Epithelial cell of esophagus (primary cell): Measurements from ENCODE around the gene PSMD13.

Experiments
- DNase-seq: peaks from one replicate; pipeline ENCODE4 v3.0.0; 2010; ENCODE audit warnings: low read depth
- H3K4me3 ChIP-seq: 2 replicates; pipeline ENCODE4 v1.5.1; 2011; ENCODE audit warnings: mild to moderate bottlenecking, low read length, control low read depth
- TF ChIP-seq, protein P1 (sequence below): IDR thresholded peaks from 2 replicates; pipeline ENCODE4 v1.5.1; 2011; ENCODE audit warnings: low read depth, mild to moderate bottlenecking, low read length, control low read depth, inconsistent platforms; ENCODE audit not compliant: insufficient read depth; ENCODE audit errors: missing control alignments

The PSMD13 gene

DNA sequence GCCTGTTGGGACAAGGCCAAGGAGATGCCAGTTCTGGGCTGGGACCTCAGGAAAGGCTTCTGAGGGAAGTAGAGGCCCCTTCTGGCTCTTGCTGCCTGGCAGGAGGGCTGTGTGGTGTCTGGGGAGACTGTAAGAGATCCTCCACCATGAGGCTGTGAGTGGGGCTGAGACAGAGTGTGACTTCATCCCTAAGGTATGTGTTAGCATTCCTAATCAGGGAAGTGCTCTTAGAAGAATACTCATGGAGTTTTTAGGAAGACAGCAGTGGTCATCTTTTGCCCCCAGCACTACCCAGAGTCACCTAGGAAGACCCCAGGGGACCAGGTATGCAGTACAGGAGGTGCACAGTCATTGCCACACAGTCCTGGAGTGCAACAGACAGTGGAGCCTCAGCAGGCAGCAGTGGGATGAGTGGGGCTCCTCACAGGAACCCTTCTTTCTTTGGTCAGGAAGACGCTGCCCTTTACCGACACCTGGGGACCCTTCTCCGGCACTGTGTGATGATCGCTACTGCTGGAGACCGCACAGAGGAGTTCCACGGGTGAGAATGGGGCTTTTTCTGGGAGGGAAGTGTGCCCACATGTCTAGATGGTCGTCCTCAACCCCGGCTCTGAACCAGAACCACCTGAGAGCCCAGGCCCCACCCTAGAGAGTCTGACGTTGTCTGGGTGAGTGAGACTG, 26.5 kb upstream of the PSMD13 start:
- peak; percentile 81 for DNase-seq
- TF ChIP-seq, protein P1, sequence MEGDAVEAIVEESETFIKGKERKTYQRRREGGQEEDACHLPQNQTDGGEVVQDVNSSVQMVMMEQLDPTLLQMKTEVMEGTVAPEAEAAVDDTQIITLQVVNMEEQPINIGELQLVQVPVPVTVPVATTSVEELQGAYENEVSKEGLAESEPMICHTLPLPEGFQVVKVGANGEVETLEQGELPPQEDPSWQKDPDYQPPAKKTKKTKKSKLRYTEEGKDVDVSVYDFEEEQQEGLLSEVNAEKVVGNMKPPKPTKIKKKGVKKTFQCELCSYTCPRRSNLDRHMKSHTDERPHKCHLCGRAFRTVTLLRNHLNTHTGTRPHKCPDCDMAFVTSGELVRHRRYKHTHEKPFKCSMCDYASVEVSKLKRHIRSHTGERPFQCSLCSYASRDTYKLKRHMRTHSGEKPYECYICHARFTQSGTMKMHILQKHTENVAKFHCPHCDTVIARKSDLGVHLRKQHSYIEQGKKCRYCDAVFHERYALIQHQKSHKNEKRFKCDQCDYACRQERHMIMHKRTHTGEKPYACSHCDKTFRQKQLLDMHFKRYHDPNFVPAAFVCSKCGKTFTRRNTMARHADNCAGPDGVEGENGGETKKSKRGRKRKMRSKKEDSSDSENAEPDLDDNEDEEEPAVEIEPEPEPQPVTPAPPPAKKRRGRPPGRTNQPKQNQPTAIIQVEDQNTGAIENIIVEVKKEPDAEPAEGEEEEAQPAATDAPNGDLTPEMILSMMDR = no peak
- H3K4me3 ChIP-seq = peak overlapping the region; percentile 70

- no peak overlapping the region for H3K4me3 ChIP-seq
- TF ChIP-seq, protein P1 = no peak
- no peak for DNase-seq
These were observed 26.0 kb upstream of the PSMD13 start for GRCh38 chr11:210803-211180.

DNA sequence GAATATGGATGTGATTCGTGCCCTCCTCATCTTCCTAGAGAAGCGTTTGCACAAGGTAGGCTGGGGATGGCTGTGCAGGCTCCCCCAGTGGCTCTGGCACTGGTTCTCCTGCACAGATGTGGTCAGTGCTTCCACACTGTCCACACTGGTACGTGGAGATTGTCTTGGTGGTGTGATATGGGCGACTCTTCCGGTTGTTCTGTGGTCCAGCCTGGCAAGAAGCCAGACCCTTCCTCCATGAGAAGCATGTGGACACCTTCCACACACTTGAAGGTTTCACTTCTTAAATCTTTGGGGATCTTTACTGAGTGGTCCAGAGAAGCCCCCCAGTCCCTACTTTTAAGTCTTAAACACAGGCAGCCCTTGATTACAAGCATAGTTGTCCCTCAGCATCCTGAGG, 25.5 kb upstream of the PSMD13 start:
- H3K4me3 ChIP-seq = no peak overlapping the region
- TF ChIP-seq, protein P1 = no peak
- no peak for DNase-seq

DNA sequence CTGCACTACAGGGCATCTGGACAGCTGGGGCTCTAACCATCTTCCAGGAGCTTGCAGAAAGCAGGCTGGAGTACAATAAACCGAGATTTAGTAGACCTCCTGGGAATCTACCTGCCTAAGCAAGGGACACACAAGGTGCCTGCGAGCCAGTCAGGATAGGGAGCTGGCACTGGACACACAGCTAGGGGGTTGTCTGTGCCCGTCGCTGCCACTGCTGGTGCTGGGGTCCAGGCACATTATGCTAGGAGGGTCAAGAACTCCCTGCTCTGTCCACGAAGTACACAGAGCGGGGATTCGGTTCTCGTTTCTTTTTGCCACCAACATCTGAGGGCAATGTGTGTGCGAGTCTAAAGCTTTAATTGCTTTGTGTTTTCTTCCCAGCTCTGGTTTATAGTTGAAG, 25.0 kb upstream of the PSMD13 start:
- TF ChIP-seq, protein P1 = no peak
- DNase-seq = no peak
- H3K4me3 ChIP-seq = no peak overlapping the region

DNA sequence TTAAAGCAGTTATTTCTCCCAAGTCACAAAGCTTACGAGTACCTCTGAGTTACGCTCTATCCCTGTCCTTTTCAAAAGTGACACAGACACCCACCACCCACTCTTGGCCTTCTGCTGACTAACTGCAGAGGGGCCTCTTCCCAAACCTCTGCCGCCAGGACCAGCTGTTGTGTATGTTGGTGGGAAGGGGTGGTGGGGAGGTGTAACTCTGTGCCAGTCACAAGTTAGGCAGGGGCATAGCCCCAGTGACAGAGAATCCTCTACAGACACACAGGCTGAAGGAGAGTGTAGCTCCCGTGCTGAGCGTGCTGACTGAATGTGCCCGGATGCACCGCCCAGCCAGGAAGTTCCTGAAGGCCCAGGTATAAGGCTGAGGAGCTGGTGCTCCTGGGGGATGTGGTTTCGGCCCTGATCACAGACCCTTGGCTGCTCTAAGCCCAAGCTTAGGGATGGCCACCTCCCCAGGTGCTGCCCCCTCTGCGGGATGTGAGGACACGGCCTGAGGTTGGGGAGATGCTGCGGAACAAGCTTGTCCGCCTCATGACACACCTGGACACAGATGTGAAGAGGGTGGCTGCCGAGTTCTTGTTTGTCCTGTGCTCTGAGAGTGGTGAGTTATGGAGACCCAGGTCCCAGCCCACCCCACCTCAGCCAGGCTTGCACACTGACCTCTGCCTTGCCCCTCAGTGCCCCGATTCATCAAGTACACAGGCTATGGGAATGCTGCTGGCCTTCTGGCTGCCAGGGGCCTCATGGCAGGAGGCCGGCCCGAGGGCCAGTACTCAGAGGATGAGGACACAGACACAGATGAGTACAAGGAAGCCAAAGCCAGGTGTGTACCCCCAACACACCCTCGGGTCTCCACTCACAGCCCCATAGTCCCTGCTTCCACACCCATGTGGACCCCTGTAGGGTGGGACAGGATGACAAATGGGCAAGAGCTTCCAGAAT, 24.4 kb upstream of the PSMD13 start:
- H3K4me3 ChIP-seq = no peak overlapping the region
- DNase-seq = no peak
- TF ChIP-seq, protein P1 = no peak

DNA sequence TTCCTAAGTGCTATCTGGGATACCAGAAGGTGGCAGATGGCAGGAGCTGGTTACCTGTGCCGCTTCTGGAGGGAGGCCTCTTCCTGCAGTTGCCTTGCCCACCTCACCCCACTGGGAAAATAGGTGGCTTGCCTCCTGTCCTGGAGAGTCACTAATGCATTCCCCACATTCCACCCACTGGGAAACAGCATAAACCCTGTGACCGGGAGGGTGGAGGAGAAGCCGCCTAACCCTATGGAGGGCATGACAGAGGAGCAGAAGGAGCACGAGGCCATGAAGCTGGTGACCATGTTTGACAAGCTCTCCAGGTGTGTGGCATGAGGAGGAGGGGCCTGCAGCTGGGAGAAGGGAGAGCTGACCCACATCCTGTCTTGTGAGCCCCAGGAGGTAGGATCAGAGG, 23.7 kb upstream of the PSMD13 start:
- TF ChIP-seq, protein P1 = no peak
- no peak for DNase-seq
- H3K4me3 ChIP-seq = no peak overlapping the region

DNA sequence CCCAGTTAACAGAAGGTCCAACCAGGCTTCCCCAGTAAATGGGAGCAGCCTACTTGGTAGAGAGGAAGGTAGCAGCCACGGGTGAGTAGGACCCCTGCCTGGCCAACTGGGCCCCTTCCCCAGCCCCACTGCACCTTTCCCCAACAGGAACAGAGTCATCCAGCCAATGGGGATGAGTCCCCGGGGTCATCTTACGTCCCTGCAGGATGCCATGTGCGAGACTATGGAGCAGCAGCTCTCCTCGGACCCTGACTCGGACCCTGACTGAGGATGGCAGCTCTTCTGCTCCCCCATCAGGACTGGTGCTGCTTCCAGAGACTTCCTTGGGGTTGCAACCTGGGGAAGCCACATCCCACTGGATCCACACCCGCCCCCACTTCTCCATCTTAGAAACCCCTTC, 22.7 kb upstream of the PSMD13 start:
- TF ChIP-seq, protein P1 = no peak
- no peak for DNase-seq
- no peak overlapping the region for H3K4me3 ChIP-seq
